ENCODE data around the gene SURF1. TPM values are rescaled to one million over a fixed set of nuclear protein-coding genes. Genes with fewer than 3 reads are reported as not detected.

Gene SURF1
- total and polyA plus RNA-seq, 5 donors from 2014 or later, result 41.8 to 120 (median 115) TPM

DNA sequence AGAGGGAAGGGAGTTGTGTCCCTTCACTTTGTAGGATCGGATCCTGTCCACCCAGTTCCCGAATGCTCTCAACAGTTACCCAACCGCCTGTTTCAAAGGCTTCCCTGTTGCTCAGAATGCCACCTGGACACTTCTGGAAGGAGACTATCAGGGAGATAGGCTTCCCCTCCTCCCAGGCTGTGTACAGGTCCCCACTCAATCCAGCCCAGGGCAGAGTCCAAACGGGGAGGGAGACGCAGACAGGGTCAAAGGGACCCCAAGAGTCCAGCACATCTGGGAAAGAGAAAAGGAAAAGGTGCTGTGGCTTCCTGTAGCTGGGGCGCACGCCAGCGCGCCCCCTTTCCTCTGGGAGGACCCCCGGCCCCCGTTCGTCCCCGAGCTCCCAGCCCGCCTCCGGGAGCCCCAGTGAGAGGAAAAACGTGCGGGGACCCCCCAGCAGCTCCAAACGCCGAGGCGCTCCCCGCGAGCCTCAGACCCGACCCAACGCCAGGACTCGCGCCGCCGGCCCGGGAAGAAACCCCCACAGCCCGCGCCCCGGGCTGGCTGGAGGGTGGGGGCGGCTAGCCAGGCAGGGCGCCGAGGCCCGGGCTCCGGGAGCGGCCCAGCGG is 18.9 kb upstream of the SURF1 start:
- Mint-ChIP-seq H3K9me3 (peaks cover 0 to 2% (median 0%) of the 10 kb centered on the region in 7 donors), H3K27ac (peak overlapping the region; percentile 93 to 96 (median 95)), H3K4me3 (peak overlapping the region; percentile 93 to 100 (median 97)), H3K27me3 (no peaks in the 10 kb centered on the region), H3K4me1 (peaks cover 14 to 56% (median 35%) of the 10 kb centered on the region in 4 donors), H3K36me3 (peaks cover 8% of the 10 kb centered on the region)
- Histone ChIP-seq H3K27ac (ENCODE audit: insufficient read depth, low read length, poor library complexity, severe bottlenecking) (peak overlapping the region; percentile 95), H3K4me3 (ENCODE audit: low read depth, low read length) (peak overlapping the region; percentile 91), H3K36me3 (ENCODE audit: control insufficient read depth, insufficient read depth, low read length) (peaks cover 4% of the 10 kb centered on the region), H3K4me1 (ENCODE audit: control insufficient read depth, insufficient read depth, low read length, poor library complexity, severe bottlenecking) (peaks cover 61% of the 10 kb centered on the region), H3K9me3 (ENCODE audit: control insufficient read depth in 2 of 2, low read length in 2 of 2) (no peaks in the 10 kb centered on the region), H3K27me3 (ENCODE audit: control insufficient read depth, insufficient read depth, low read length) (no peaks in the 10 kb centered on the region)
- ATAC-seq (ENCODE audit: low read depth in 2 of 2) (no peak), DNase-seq (no peak)

DNA sequence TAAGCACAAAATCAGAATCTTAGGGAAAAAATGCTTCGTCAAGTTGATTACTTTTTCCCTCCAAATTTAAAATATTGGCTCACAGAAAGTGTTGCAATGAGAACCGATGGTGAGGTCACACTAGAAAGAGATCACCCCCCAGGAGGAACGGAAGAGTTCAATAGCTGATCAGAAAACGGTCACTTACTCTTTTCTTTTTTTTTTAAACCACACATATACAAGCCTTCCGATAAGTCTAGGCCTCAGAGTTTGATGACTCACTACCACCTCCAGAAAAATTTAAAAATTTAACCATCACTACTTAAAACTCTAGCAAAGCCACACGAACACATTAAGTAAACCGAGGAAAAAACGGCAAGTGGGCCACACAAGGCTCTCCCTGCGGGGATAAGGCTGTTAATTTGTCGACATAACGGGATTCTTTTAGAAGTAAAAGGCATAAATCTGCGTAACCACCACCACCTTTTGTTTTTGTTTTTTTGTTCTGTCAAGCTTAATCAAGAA is 18.4 kb upstream of the SURF1 start:
- H3K9me3 Mint-ChIP-seq, result peaks cover 0 to 2% (median 0%) of the 10 kb centered on the region in 7 donors
- Histone ChIP-seq H3K27me3 (ENCODE audit: control insufficient read depth, insufficient read depth, low read length) (no peaks in the 10 kb centered on the region), H3K4me3 (ENCODE audit: low read depth, low read length) (peak overlapping the region; percentile 91), H3K36me3 (ENCODE audit: control insufficient read depth, insufficient read depth, low read length) (peaks cover 4% of the 10 kb centered on the region), H3K9me3 (ENCODE audit: control insufficient read depth in 2 of 2, low read length in 2 of 2) (no peaks in the 10 kb centered on the region), H3K27ac (ENCODE audit: insufficient read depth, low read length, poor library complexity, severe bottlenecking) (peak overlapping the region; percentile 95), H3K4me1 (ENCODE audit: control insufficient read depth, insufficient read depth, low read length, poor library complexity, severe bottlenecking) (peaks cover 67% of the 10 kb centered on the region)
- DNase-seq (peak in 2 of 3 donors; percentile 41 to 66), ATAC-seq (ENCODE audit: low read depth in 2 of 2) (peak; percentile 2 to 29)
- H3K27me3 Mint-ChIP-seq, result no peaks in the 10 kb centered on the region
- peak overlapping the region; percentile 93 to 100 (median 97) for H3K4me3 Mint-ChIP-seq
- peaks cover 15 to 61% (median 39%) of the 10 kb centered on the region in 4 donors for H3K4me1 Mint-ChIP-seq
- H3K36me3 Mint-ChIP-seq, result peaks cover 8% of the 10 kb centered on the region
- peak overlapping the region; percentile 93 to 96 (median 95) for H3K27ac Mint-ChIP-seq

DNA sequence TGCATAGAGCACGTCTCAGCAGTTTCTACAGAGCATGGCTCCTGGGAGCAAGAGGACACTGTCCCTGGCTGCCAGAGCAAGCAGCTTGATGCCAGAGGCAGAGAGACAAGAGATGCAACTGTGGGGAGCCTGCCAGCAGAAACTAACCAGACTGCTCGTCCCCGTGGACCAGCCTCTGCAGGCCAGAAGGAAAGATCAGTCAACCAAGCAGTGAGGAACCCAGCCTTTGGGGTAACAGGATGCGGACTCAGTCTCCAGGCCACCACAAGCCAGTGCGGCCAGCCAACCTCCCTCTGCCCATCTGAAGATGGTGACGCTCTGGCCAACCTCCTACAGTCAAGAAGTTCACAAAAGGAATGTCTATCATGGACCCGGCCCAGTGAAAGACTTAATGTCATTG is 15.9 kb upstream of the SURF1 start:
- DNase-seq (no peak), ATAC-seq (ENCODE audit: low read depth in 2 of 2) (no peak)
- Histone ChIP-seq H3K4me3 (ENCODE audit: low read depth, low read length) (peak overlapping the region; percentile 81), H3K36me3 (ENCODE audit: control insufficient read depth, insufficient read depth, low read length) (peaks cover 6% of the 10 kb centered on the region), H3K27me3 (ENCODE audit: control insufficient read depth, insufficient read depth, low read length) (no peaks in the 10 kb centered on the region), H3K9me3 (ENCODE audit: control insufficient read depth in 2 of 2, low read length in 2 of 2) (no peaks in the 10 kb centered on the region), H3K27ac (ENCODE audit: insufficient read depth, low read length, poor library complexity, severe bottlenecking) (peak overlapping the region; percentile 95), H3K4me1 (ENCODE audit: control insufficient read depth, insufficient read depth, low read length, poor library complexity, severe bottlenecking) (peaks cover 92% of the 10 kb centered on the region)
- Mint-ChIP-seq H3K9me3 (peaks cover 0 to 2% (median 0%) of the 10 kb centered on the region in 7 donors), H3K4me3 (peak overlapping the region; percentile 88 to 98 (median 90)), H3K27ac (peak overlapping the region; percentile 91 to 98 (median 96)), H3K27me3 (no peaks in the 10 kb centered on the region), H3K4me1 (peaks cover 20 to 81% (median 51%) of the 10 kb centered on the region in 4 donors), H3K36me3 (peaks cover 14% of the 10 kb centered on the region)

DNA sequence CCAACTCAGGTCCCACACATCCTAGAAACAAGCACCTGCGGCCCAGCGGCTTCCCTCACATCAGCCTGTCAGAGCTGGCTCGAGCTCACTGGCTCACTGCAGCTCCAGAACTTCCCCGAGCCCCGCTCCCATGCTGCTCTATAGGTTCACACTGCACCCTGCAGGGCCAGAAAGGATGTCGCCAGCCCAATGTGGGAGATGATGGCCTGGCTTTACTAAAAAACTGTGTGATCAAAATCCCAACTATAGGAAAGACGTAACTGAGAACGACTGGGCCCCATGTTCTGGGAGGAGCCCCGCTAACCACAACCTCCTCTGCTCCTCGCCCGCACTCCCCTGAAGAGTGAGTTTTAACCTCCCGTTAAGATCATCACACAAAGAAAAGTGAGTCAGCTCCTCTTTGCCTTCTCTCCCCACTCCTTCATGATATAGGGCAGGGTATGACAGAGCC is 15.0 kb upstream of the SURF1 start:
- H3K4me3 ChIP-seq (ENCODE audit: low read depth, low read length), result peak overlapping the region; percentile 81
- peaks cover 14% of the 10 kb centered on the region for H3K36me3 Mint-ChIP-seq
- peaks cover 90% of the 10 kb centered on the region for H3K4me1 ChIP-seq (ENCODE audit: control insufficient read depth, insufficient read depth, low read length, poor library complexity, severe bottlenecking)
- peak overlapping the region; percentile 87 to 91 (median 88) for H3K4me3 Mint-ChIP-seq
- H3K27ac Mint-ChIP-seq, result peak overlapping the region; percentile 91 to 98 (median 96)
- H3K27ac ChIP-seq (ENCODE audit: insufficient read depth, low read length, poor library complexity, severe bottlenecking), result peak overlapping the region; percentile 95
- H3K9me3 Mint-ChIP-seq, result peaks cover 0 to 2% (median 0%) of the 10 kb centered on the region in 7 donors
- H3K9me3 ChIP-seq (ENCODE audit: control insufficient read depth in 2 of 2, low read length in 2 of 2), result no peaks in the 10 kb centered on the region
- H3K27me3 ChIP-seq (ENCODE audit: control insufficient read depth, insufficient read depth, low read length), result no peaks in the 10 kb centered on the region
- H3K36me3 ChIP-seq (ENCODE audit: control insufficient read depth, insufficient read depth, low read length), result peaks cover 15% of the 10 kb centered on the region
- ATAC-seq (ENCODE audit: low read depth in 2 of 2) (peak; percentile 48 to 49), DNase-seq (peak; percentile 51 to 78 (median 65))
- no peaks in the 10 kb centered on the region for H3K27me3 Mint-ChIP-seq
- H3K4me1 Mint-ChIP-seq, result peaks cover 20 to 82% (median 50%) of the 10 kb centered on the region in 4 donors

DNA sequence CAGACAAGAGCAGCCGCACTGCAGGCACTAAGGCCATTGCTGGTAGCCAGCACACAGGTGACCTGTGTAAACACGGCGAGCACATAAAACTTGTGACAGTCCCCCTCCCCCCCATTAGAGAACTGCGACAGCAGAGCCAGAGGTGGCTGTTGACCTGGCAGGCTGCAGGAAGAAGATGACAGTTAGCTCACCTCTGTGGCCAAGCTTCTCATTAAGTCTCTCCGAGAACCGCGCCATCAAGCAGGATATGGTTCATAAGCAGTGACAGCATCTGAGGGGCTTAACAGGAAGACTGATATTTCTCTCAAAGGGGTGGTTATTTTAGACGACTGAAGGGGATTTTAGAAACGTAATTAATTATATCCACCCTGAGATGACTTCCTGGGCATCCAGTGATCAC is 14.4 kb upstream of the SURF1 start:
- Mint-ChIP-seq H3K4me1 (peaks cover 20 to 88% (median 52%) of the 10 kb centered on the region in 4 donors), H3K27me3 (no peaks in the 10 kb centered on the region), H3K27ac (peak overlapping the region; percentile 91 to 98 (median 96)), H3K36me3 (peaks cover 20% of the 10 kb centered on the region), H3K9me3 (peaks cover 0 to 2% (median 0%) of the 10 kb centered on the region in 7 donors), H3K4me3 (peak overlapping the region; percentile 87 to 91 (median 88))
- DNase-seq (peak; percentile 32 to 90 (median 66)), ATAC-seq (ENCODE audit: low read depth in 2 of 2) (peak; percentile 68 to 72)
- peaks cover 21% of the 10 kb centered on the region for H3K36me3 ChIP-seq (ENCODE audit: control insufficient read depth, insufficient read depth, low read length)
- H3K4me3 ChIP-seq (ENCODE audit: low read depth, low read length), result peak overlapping the region; percentile 81
- peak overlapping the region; percentile 95 for H3K27ac ChIP-seq (ENCODE audit: insufficient read depth, low read length, poor library complexity, severe bottlenecking)
- H3K4me1 ChIP-seq (ENCODE audit: control insufficient read depth, insufficient read depth, low read length, poor library complexity, severe bottlenecking), result peaks cover 87% of the 10 kb centered on the region
- H3K9me3 ChIP-seq (ENCODE audit: control insufficient read depth in 2 of 2, low read length in 2 of 2), result no peaks in the 10 kb centered on the region
- H3K27me3 ChIP-seq (ENCODE audit: control insufficient read depth, insufficient read depth, low read length), result no peaks in the 10 kb centered on the region

DNA sequence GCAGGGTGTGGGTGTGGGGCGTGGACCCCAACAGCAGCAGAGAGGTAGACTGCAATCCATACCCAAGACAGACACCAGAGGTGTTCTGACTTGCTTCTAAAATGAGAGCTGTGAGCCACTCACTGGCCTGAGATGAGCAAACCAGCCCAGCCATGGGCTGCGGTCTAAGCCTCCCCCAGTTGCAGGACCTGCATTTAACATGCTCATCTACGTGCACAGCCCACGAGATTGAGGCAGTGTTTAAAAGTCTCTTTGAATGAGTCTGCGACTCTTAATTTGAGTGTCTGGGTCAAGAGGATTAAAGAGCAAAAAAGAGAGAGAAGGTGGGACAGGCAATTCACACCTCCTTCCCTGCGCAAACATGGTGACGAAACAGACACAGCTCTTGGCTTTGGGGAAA is 13.6 kb upstream of the SURF1 start:
- Histone ChIP-seq H3K9me3 (ENCODE audit: control insufficient read depth in 2 of 2, low read length in 2 of 2) (no peaks in the 10 kb centered on the region), H3K27ac (ENCODE audit: insufficient read depth, low read length, poor library complexity, severe bottlenecking) (peak overlapping the region; percentile 95), H3K27me3 (ENCODE audit: control insufficient read depth, insufficient read depth, low read length) (no peaks in the 10 kb centered on the region), H3K4me1 (ENCODE audit: control insufficient read depth, insufficient read depth, low read length, poor library complexity, severe bottlenecking) (peaks cover 82% of the 10 kb centered on the region), H3K4me3 (ENCODE audit: low read depth, low read length) (peak overlapping the region; percentile 81), H3K36me3 (ENCODE audit: control insufficient read depth, insufficient read depth, low read length) (peaks cover 28% of the 10 kb centered on the region)
- no peak for ATAC-seq (ENCODE audit: low read depth in 2 of 2)
- DNase-seq, result no peak
- Mint-ChIP-seq H3K9me3 (peaks cover 0 to 2% (median 0%) of the 10 kb centered on the region in 7 donors), H3K27ac (peak overlapping the region; percentile 91 to 98 (median 96)), H3K4me3 (peak overlapping the region; percentile 87 to 91 (median 88)), H3K4me1 (peaks cover 19 to 86% (median 51%) of the 10 kb centered on the region in 4 donors), H3K27me3 (no peaks in the 10 kb centered on the region), H3K36me3 (peaks cover 20% of the 10 kb centered on the region)

DNA sequence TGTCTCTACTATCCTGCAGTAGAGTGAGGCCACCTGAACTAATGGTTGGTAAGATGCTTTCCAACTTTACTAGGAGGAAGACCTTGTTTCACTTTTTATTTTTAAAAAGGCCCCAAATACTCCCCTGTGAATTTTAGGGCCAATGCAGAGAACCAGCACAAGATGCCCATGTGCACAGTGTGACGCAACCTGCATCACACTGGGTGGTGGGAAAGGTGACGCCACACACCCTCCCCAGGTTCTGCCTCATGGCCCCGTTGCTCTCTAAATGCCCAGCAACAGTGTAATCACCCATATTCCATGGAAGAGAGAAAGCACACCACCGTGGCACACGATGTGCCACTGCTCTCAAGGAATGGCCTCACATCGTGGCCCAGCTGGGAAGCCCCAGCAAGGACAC is 13.1 kb upstream of the SURF1 start:
- no peaks in the 10 kb centered on the region for H3K27me3 Mint-ChIP-seq
- no peak for ATAC-seq (ENCODE audit: low read depth in 2 of 2)
- peak overlapping the region; percentile 91 to 98 (median 96) for H3K27ac Mint-ChIP-seq
- Histone ChIP-seq H3K4me1 (ENCODE audit: control insufficient read depth, insufficient read depth, low read length, poor library complexity, severe bottlenecking) (peaks cover 77% of the 10 kb centered on the region), H3K27me3 (ENCODE audit: control insufficient read depth, insufficient read depth, low read length) (no peaks in the 10 kb centered on the region), H3K27ac (ENCODE audit: insufficient read depth, low read length, poor library complexity, severe bottlenecking) (peak overlapping the region; percentile 95), H3K4me3 (ENCODE audit: low read depth, low read length) (peak overlapping the region; percentile 81), H3K9me3 (ENCODE audit: control insufficient read depth in 2 of 2, low read length in 2 of 2) (no peaks in the 10 kb centered on the region), H3K36me3 (ENCODE audit: control insufficient read depth, insufficient read depth, low read length) (peaks cover 31% of the 10 kb centered on the region)
- peaks cover 0 to under 1% (median 0%) of the 10 kb centered on the region in 7 donors for H3K9me3 Mint-ChIP-seq
- no peak for DNase-seq
- H3K36me3 Mint-ChIP-seq, result peaks cover 17% of the 10 kb centered on the region
- peaks cover 14 to 81% (median 48%) of the 10 kb centered on the region in 4 donors for H3K4me1 Mint-ChIP-seq
- peak overlapping the region; percentile 87 to 91 (median 88) for H3K4me3 Mint-ChIP-seq

All from CD4-positive, CD25-positive, alpha-beta regulatory T cell (primary cell).